Caco-2 (cell line): Measurements from ENCODE around the gene HPX. TPM values are rescaled to one million over a fixed set of nuclear protein-coding genes. Genes with fewer than 3 reads are reported as not detected.

Experiments used
- BruUV-seq: library from RNA; stranded (reverse); fragments of 400-500 nt; replicated peaks from 2 replicates; lab custom pipeline; 2021; lab: Mats Ljungman, UMichigan
- CTCF ChIA-PET: fragments of 300-600 bp; sonication (Branson Sonifier 250); formaldehyde crosslinking; loops from one replicate; lab custom pipeline; 2022; ENCODE audit warnings: antibody characterized with exemption; lab: Charles Lee
- POLR2A ChIA-PET: fragments of 300-600 bp; sonication (Branson Sonifier 250); formaldehyde crosslinking; loops from one replicate; lab custom pipeline; 2022; ENCODE audit warnings: antibody characterized with exemption; lab: Charles Lee
- DNase-seq, 2 experiments: peaks; one replicate each; pipeline versions ENCODE4 v3.0.0 to v3.0.0-alpha.2; 2020 to 2022
- H3K27me3 ChIP-seq: replicated peaks from 2 replicates; pipeline ENCODE4 v1.6.0; 2011; ENCODE audit warnings: low read length; ENCODE audit not compliant: control insufficient read depth, insufficient read depth
- H3K36me3 ChIP-seq: 2 replicates; pipeline ENCODE4 v1.5.1; 2011; ENCODE audit warnings: low read length; ENCODE audit not compliant: control insufficient read depth, insufficient read depth
- H3K4me1 ChIP-seq: fragments of 250-450 bp; sonication (Bioruptor Pico); 2 replicates; pipeline ENCODE4 v1.5.1; 2020; ENCODE audit warnings: mild to moderate bottlenecking
- H3K4me3 ChIP-seq: 2 replicates; pipeline ENCODE4 v1.5.1; 2011; ENCODE audit warnings: low read depth, mild to moderate bottlenecking, control low read depth, low read length
- H3K9me3 ChIP-seq: fragments of 250-450 bp; sonication (Bioruptor Pico); 2 replicates; pipeline ENCODE4 v1.5.1; 2020; ENCODE audit warnings: mild to moderate bottlenecking, moderate library complexity
- H3K27ac Mint-ChIP-seq: one replicate; pipeline ENCODE4 v1.8.0; 2022; ENCODE audit warnings: mixed read lengths; ENCODE audit not compliant: unreplicated experiment
- H3K27me3 Mint-ChIP-seq: one replicate; pipeline ENCODE4 v1.8.0; 2022; ENCODE audit warnings: mixed read lengths; ENCODE audit not compliant: insufficient read depth, unreplicated experiment
- H3K36me3 Mint-ChIP-seq: one replicate; pipeline ENCODE4 v1.8.0; 2022; ENCODE audit warnings: mild to moderate bottlenecking, mixed read lengths; ENCODE audit not compliant: insufficient read depth, unreplicated experiment
- H3K4me1 Mint-ChIP-seq: one replicate; pipeline ENCODE4 v1.8.0; 2022; ENCODE audit warnings: low read depth, mixed read lengths; ENCODE audit not compliant: unreplicated experiment
- H3K4me3 Mint-ChIP-seq: one replicate; pipeline ENCODE4 v1.8.0; 2022; ENCODE audit warnings: mild to moderate bottlenecking, moderate library complexity, mixed read lengths; ENCODE audit not compliant: unreplicated experiment
- H3K9me3 Mint-ChIP-seq: one replicate; pipeline ENCODE4 v1.8.0; 2022; ENCODE audit warnings: mixed read lengths; ENCODE audit not compliant: unreplicated experiment
- CTCF ChIP-seq, 2 experiments: fragments of 200-600 bp in 1 of 2; IDR thresholded peaks; 1 replicate in 1 of 2; 2 replicates in 1 of 2; pipeline versions ENCODE4 v1.5.1 to v1.8.0; 2011 to 2022; ENCODE audit warnings: antibody characterized with exemption in 1 of 2, control low read depth in 1 of 2, inconsistent platforms in 1 of 2, low read depth in 1 of 2, low read length in 1 of 2, mild to moderate bottlenecking in 1 of 2, moderate library complexity in 1 of 2; ENCODE audit not compliant: insufficient read depth in 1 of 2, severe bottlenecking in 1 of 2, unreplicated experiment in 1 of 2
- intact Hi-C: fragments of 100-400 bp; cut with micrococcal nuclease; formaldehyde crosslinking; loops from one replicate; pipeline ENCODE4 v1.10.0; 2022; ENCODE audit not compliant: unreplicated experiment
- total RNA-seq: library from RNA; stranded (reverse); gene quantifications from 2 replicates; pipeline ENCODE4 v1.2.3, GENCODE V29; 2022

HPX gene
- total RNA-seq, 1 experiment from 2014 or later = 10.7 TPM

- ChIA-PET POLR2A (no interaction called here), CTCF (interaction anchor here (2.1 kb wide), 1 partner anchor 34 kb away, joined by 10 read pairs; no protein-coding TSS in a partner anchor)
- Histone ChIP-seq H3K36me3 (no peaks in the 10 kb centered on the region; the same call in 1 of the 2 replicates), H3K4me3 (no peak overlapping the region), H3K9me3 (no peaks in the 10 kb centered on the region), H3K4me1 (peaks cover 27% of the 10 kb centered on the region), H3K27me3 (no peaks in the 10 kb centered on the region)
- Mint-ChIP-seq H3K4me1 (no peaks in the 10 kb centered on the region), H3K27me3 (no peaks in the 10 kb centered on the region), H3K36me3 (peaks cover 7% of the 10 kb centered on the region), H3K9me3 (no peaks in the 10 kb centered on the region), H3K4me3 (no peak overlapping the region), H3K27ac (no peak overlapping the region)
- no peak for TF ChIP-seq CTCF (IDR thresholded peaks at IDR 0.05; ENCODE audit: insufficient read depth in 1 of 2, low read depth in 1 of 2, low read length in 1 of 2, severe bottlenecking in 1 of 2, unreplicated experiment in 1 of 2)
- BruUV-seq = no TSS peak
- DNase-seq = no peak
- intact Hi-C loops = no loop called here
These were observed 27.0 kb downstream of the HPX start for GRCh38 chr11:6413791-6414201.

- BruUV-seq = no TSS peak
These were observed 29.2 kb downstream of the HPX start for GRCh38 chr11:6411594-6412031.

More at GRCh38 chr11:6411594-6412031, 29.2 kb downstream of the HPX start:
- H3K4me3 ChIP-seq = no peak overlapping the region
- no peaks in the 10 kb centered on the region; the same call in 1 of the 2 replicates for H3K36me3 ChIP-seq
- intact Hi-C loops = no loop called here
- peaks cover 36% of the 10 kb centered on the region for H3K4me1 ChIP-seq
- no peaks in the 10 kb centered on the region for H3K27me3 ChIP-seq
- POLR2A ChIA-PET = no interaction called here
- DNase-seq = no peak
- no peak for TF ChIP-seq CTCF (IDR thresholded peaks at IDR 0.05; ENCODE audit: insufficient read depth in 1 of 2, low read depth in 1 of 2, low read length in 1 of 2, severe bottlenecking in 1 of 2, unreplicated experiment in 1 of 2)
- no peaks in the 10 kb centered on the region for H3K27me3 Mint-ChIP-seq
- no peak overlapping the region for H3K27ac Mint-ChIP-seq
- peaks cover 13% of the 10 kb centered on the region for H3K36me3 Mint-ChIP-seq
- no peaks in the 10 kb centered on the region for H3K9me3 Mint-ChIP-seq
- no peaks in the 10 kb centered on the region for H3K9me3 ChIP-seq
- CTCF ChIA-PET = interaction anchor here (1.1 kb wide), 1 partner anchor 21 kb away, joined by 5 read pairs; the partner anchor contains the start of gene SMPD1
- H3K4me3 Mint-ChIP-seq = no peak overlapping the region
- peaks cover 9% of the 10 kb centered on the region for H3K4me1 Mint-ChIP-seq
